ENCODE results near the gene RASSF8.

The RASSF8 gene

GRCh38 chr12:25982416-25982815 is 23.9 kb downstream of the RASSF8 start:
- Histone ChIP-seq H3K36me3 (replicated peaks; ENCODE audit: low read depth, low read length) (no peaks in the 10 kb centered on the region), H3K9me3 (ENCODE audit: insufficient read depth, low read length) (no peaks in the 10 kb centered on the region), H3K27ac (ENCODE audit: low read length) (no peak overlapping the region), H3K4me3 (ENCODE audit: low read length) (peak overlapping the region; percentile 9; the same call in 1 of the 2 replicates), H3K9ac (ENCODE audit: low read length) (no peak overlapping the region), H3K4me2 (ENCODE audit: low read length) (peak overlapping the region; percentile 50), H4K20me1 (ENCODE audit: insufficient read depth, low read length) (no peaks in the 10 kb centered on the region), H3K4me1 (ENCODE audit: low read length) (peaks cover 14% of the 10 kb centered on the region), H3K79me2 (ENCODE audit: low read length) (0 out of 2 replicates have a peak, but pooled peaks cover 3% of the 10 kb centered on the region), H3K27me3 (ENCODE audit: low read depth, low read length) (no peaks in the 10 kb centered on the region), H2AFZ (ENCODE audit: low read depth, low read length) (no peak overlapping the region)
- TF ChIP-seq CTCF (IDR thresholded peaks at IDR 0.05; ENCODE audit: low read depth, low read length) (no peak), EZH2phosphoT487 (IDR thresholded peaks at IDR 0.05; ENCODE audit: low read depth) (no peak)

GRCh38 chr12:25983625-25984024 is 25.1 kb downstream of the RASSF8 start:
- TF ChIP-seq CTCF (IDR thresholded peaks at IDR 0.05; ENCODE audit: low read depth, low read length) (no peak), EZH2phosphoT487 (IDR thresholded peaks at IDR 0.05; ENCODE audit: low read depth) (no peak)
- Histone ChIP-seq H3K4me3 (ENCODE audit: low read length) (no peak overlapping the region), H3K36me3 (replicated peaks; ENCODE audit: low read depth, low read length) (no peaks in the 10 kb centered on the region), H3K9ac (ENCODE audit: low read length) (no peak overlapping the region), H3K4me2 (ENCODE audit: low read length) (no peak overlapping the region), H3K27ac (ENCODE audit: low read length) (no peak overlapping the region), H3K27me3 (ENCODE audit: low read depth, low read length) (no peaks in the 10 kb centered on the region), H4K20me1 (ENCODE audit: insufficient read depth, low read length) (no peaks in the 10 kb centered on the region), H3K79me2 (ENCODE audit: low read length) (0 out of 2 replicates have a peak, but pooled peaks cover 3% of the 10 kb centered on the region), H3K4me1 (ENCODE audit: low read length) (peaks cover 8% of the 10 kb centered on the region), H2AFZ (ENCODE audit: low read depth, low read length) (no peak overlapping the region), H3K9me3 (ENCODE audit: insufficient read depth, low read length) (no peaks in the 10 kb centered on the region)

- Histone ChIP-seq H3K27me3 (ENCODE audit: low read depth, low read length) (no peaks in the 10 kb centered on the region), H3K36me3 (replicated peaks; ENCODE audit: low read depth, low read length) (no peaks in the 10 kb centered on the region), H3K4me2 (ENCODE audit: low read length) (no peak overlapping the region), H3K79me2 (ENCODE audit: low read length) (0 out of 2 replicates have a peak, but pooled peaks cover 3% of the 10 kb centered on the region), H3K4me3 (ENCODE audit: low read length) (no peak overlapping the region), H3K9me3 (ENCODE audit: insufficient read depth, low read length) (no peaks in the 10 kb centered on the region), H4K20me1 (ENCODE audit: insufficient read depth, low read length) (no peaks in the 10 kb centered on the region), H3K4me1 (ENCODE audit: low read length) (peaks cover 8% of the 10 kb centered on the region), H2AFZ (ENCODE audit: low read depth, low read length) (no peak overlapping the region), H3K27ac (ENCODE audit: low read length) (no peak overlapping the region), H3K9ac (ENCODE audit: low read length) (no peak overlapping the region)
- TF ChIP-seq CTCF (IDR thresholded peaks at IDR 0.05; ENCODE audit: low read depth, low read length) (no peak), EZH2phosphoT487 (IDR thresholded peaks at IDR 0.05; ENCODE audit: low read depth) (no peak)
Measured at GRCh38 chr12:25984759-25985158, 26.3 kb downstream of the RASSF8 start.

- Histone ChIP-seq H3K79me2 (ENCODE audit: low read length) (0 out of 2 replicates have a peak, but pooled peaks cover 3% of the 10 kb centered on the region), H3K9me3 (ENCODE audit: insufficient read depth, low read length) (no peaks in the 10 kb centered on the region), H3K9ac (ENCODE audit: low read length) (no peak overlapping the region), H2AFZ (ENCODE audit: low read depth, low read length) (no peak overlapping the region), H3K27ac (ENCODE audit: low read length) (no peak overlapping the region), H3K27me3 (ENCODE audit: low read depth, low read length) (no peaks in the 10 kb centered on the region), H4K20me1 (ENCODE audit: insufficient read depth, low read length) (no peaks in the 10 kb centered on the region), H3K4me1 (ENCODE audit: low read length) (peaks cover 8% of the 10 kb centered on the region), H3K4me3 (ENCODE audit: low read length) (no peak overlapping the region), H3K36me3 (replicated peaks; ENCODE audit: low read depth, low read length) (no peaks in the 10 kb centered on the region), H3K4me2 (ENCODE audit: low read length) (no peak overlapping the region)
- TF ChIP-seq CTCF (IDR thresholded peaks at IDR 0.05; ENCODE audit: low read depth, low read length): no peak
- no peak for TF ChIP-seq EZH2phosphoT487 (IDR thresholded peaks at IDR 0.05; ENCODE audit: low read depth)
Measured at GRCh38 chr12:25985316-25986175, 27.1 kb downstream of the RASSF8 start.
